Occipital lobe (tissue), 2 donors: ENCODE measurements around the gene TRAF1. TPM values are rescaled to one million over a fixed set of nuclear protein-coding genes. Genes with fewer than 3 reads are reported as not detected.

Source experiments
- DNase-seq: peaks from one replicate; lab custom pipeline; 2025; lab: John Stamatoyannopoulos, UW
- total RNA-seq: library from RNA; depleted of rRNA; stranded (reverse); fragments of >200 nt; gene quantifications from one replicate; pipeline ENCODE4 v1.2.3, GENCODE V29; 2014

Gene TRAF1
- total RNA-seq, 1 donor from 2014 or later = 2.5 TPM

DNA sequence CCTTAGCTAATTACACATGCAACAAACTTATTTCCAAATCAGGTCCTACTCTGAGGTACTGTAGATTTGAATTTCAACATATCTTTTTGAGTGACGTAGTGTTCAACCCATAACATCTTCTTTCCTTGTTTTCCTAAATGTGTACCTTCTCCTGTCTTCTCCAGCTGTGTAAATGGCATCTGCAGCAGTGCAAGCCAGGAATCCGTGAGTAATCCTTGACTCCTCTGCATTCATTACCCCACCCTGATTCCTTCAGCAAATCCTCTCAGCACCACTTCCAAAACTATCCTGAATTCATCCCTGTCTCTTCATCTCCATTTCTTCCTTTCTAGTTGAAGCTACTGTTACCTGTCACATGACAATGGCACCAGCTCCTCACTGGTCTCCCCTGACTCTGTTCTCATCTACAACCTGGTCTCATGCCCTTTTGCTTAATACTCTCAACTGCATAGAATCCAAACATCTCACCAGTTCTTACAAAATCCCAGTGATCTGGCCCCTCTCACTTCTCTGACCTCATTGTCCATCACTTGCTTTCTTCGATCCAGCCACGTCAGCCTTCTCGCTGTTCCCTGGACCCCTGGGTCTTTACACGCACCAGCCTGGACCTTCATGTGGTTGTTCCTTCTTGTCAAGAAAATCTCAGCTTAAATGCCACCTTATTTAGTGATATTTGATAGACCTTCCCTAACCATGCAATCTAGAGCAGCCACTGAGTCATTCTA is 14.6 kb upstream of the TRAF1 start:
- DNase-seq = no peak

DNA sequence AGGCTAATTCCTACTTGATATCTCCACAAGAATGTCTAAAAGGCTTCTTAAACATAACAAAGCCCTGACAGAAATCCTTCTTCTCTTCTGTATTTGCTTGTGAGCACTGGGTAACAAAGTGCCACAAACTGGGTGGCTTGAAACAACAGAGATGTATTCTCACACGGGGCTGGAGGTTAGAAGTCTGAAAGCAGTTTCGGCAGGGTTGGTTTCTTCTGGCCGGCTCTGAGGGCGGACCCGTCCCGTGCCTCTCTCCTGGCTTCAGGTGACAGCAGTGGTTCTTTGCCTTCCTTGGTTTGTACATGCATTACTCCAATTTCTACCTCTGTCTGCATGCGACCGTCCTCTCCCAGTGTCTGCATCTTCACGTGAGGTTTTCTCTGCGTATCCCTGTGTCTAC is 14.0 kb upstream of the TRAF1 start:
- no peak for DNase-seq

DNA sequence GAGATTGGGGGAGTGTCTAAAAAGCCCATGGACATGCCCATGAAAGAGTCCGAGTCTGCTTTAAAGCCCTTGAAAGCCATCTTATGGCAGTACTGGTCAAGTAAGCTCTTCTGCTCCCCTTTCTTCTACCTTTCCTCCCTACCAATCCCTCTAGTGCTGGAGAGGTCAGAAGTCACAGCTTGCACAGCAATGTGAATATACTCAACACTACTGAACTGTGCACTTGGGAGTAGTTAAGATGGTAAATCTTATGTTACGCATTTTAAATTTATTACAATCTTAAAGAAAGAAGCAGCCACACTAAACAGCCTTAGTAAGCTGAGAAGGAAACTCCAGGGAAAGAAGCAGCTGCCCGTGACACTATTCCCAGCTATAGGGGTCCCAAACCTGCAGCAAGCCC is 12.3 kb upstream of the TRAF1 start:
- DNase-seq = no peak

DNA sequence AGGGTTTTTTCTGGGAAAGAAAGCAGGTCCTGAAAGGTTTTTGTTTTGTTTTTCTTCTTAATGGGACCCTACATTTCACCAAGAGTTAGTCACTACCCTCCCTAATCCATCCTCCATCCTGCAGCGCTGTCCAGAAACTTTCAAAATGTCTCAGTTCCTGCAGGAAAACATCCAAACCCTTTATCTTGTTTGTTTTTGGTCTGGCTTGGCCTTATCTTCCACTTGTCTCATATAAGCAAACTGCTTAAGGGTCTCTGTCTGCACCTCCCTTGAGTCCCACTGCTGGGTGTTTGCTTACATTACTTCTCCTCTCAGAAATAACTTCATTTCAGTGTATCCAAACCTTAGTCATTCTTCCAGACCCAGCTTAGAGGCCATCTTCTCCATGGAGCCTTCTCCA is 11.0 kb upstream of the TRAF1 start:
- DNase-seq = no peak

DNA sequence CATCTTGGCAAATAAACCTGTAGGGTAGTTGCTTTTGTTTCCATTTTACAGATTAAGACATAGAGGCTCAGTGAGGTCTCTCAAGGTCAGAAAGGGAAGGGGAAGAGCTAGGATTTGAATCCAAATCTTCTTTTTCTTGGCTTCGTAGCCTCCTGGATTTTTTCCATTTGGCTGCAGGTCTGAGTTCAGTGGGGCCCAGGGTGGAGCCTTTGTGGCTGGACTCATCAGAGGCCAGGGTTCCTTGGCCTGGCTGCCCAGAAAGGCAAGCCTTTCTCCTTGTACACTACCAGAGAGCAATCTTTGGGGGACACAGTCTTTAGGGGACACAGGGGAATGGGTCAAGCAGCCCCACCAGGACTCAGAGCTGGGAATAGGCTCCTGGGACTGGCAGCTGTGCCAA is 10.5 kb upstream of the TRAF1 start:
- DNase-seq = no peak

DNA sequence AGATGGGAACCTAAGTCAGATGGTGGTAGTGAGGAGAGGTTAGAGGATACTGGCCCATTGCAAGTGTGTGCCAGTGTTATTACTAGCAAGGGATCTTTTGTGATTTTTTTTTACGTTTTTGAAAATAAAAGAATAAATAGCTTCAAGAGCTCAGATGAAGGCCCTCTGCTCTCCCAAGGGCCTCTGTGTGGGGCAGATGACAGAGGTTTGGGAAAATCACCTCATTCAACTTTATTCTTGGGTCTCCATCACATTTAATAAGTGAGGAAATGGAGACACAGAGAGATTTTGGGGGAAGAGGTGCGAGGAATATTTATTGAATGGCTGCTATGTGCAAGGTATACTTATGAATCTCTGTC is 10.1 kb upstream of the TRAF1 start:
- DNase-seq = no peak

DNA sequence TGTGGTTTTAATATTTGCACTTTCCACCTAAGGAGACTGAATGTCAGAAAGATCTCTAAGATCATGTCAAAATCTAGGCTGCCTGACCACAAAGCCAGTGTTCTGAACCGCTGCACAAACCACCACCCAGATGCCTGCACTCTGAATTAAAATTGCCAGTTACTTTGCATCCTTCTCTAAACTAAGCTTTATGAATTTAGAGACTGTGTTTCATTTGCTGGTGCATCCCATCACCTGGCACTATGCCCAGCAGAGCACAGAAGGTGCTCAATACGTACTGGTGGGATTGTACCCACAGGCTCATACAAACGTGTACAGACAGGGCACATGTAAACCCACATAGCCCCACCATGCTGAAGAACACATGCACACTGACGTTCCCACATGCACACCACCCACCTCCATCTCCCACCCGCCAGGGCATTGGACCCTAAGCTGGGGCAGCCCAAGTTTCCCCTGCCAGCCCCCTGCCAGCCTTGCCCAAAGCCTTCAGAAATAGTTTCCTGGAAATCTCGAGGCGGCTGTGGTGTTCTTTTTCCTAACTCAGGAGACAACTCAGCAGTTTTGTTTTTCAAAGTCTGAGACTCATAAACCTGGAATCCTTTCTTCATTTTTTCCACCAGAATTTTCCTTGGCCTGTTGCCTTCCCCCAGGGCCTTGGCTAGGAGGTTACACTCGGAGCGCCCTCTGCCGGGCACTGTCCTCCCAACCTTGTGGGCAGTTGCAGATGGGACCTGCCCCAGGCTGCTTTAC is 9.6 kb upstream of the TRAF1 start:
- peak; percentile 48 for DNase-seq

DNA sequence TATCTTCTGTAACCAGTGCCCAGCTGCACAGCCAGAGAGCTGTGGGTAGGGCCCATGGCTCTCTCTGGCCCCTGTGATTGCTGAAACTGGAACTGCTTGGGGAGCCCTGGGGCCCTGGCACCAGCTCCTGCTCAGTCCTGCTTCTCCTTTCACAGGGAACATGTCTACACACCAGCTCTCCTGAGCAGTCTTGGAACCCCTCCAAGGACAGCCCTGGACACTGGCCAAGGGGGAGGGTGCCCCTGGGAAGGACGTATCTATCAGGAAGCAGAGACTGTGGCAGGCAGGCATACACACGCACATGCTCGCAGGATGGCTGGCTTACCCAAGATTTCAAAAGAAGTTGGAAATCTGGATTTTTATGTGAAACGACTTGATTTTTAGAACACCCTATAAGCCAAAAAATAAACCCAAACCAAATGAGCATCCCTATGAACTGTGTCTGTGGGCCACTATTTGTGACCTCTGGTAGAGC is 8.8 kb upstream of the TRAF1 start:
- peak; percentile 73 for DNase-seq

DNA sequence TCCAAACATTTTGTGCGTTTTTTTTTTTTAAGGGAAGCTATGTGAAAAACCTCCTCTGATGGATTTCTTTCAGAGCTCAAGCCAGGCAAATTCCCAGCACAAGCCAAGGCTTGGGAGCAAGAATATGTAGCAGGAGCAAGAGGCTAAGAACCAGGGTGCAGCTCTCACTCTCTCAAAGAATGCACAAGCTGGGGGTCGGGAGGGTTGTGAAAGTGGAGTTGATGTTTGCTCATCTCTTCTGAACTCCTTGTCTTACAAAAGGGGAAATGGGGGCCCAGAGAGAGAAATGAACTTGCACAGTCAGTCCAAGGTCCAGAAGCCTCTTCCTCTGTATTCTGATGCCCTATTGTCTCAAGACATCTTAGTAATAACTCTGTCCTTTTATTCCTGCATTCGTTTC is 7.7 kb upstream of the TRAF1 start:
- DNase-seq = no peak

DNA sequence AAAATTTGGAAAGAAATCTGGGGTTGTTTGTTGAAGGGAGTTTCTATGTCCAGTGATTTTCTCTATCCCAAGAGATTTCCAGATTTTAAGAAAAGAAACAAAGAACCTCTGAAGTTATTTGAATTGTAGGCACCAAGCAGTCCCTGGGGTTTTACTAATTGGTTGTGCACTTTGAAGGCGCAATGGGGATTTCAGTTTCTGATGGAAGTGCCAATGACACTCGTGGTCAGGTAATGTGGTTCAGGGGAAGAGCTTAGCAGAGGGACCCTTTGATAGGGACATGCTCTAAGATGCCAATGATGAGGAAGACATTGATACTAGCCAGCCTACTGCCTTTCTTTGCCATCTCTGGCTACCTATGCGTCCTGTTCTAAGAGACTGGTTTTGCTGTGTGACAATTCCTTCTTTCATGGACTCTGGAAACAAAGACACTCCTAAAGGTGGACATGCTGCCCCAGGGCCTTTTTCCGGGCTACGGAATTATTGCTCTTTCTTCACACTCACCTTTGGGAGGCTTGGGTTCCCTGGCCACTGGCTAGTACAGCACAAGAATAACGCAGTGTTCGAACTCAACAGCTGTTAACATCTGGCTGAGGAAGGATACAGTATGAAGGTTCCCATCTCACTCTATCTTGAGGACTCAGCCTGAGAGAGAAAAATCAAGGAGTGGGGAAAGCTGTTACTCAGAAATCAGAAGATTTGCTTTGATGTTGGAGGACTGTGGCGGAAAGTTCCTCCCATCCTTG is 6.9 kb upstream of the TRAF1 start:
- no peak for DNase-seq

DNA sequence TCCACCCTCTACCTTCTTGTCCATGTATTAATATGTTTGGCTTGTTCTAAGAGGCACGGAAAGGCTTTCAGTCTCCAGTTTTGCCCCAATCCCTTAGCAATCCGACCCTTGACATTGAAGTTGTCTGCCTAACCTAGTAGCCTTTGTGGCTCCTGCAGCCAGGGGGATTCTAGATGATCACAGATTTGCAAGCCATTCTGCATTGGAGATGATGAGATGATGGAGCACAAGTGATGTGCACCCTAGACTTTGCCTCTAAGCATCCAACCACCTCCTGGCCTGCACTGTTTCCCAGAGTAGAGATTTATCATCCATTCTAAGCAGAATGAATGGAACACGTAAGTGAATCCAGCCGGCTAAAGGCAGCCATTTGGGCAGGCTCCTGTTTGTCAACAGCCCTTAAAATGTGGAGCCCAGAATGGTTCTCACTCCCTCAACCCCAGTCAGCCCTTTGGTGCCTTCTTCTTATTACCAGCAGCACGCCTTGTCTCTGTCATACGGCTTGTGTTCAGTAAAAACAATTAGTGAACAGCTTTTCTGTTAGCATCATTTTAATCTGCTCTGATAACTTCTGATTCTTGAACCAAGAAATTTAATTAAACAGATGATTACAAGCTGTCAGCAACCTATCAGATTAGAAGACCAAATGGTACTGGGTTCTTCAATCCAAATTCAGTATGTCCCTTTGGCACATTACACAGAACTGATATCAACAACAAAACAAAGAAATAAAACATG is 5.7 kb upstream of the TRAF1 start:
- DNase-seq = no peak

DNA sequence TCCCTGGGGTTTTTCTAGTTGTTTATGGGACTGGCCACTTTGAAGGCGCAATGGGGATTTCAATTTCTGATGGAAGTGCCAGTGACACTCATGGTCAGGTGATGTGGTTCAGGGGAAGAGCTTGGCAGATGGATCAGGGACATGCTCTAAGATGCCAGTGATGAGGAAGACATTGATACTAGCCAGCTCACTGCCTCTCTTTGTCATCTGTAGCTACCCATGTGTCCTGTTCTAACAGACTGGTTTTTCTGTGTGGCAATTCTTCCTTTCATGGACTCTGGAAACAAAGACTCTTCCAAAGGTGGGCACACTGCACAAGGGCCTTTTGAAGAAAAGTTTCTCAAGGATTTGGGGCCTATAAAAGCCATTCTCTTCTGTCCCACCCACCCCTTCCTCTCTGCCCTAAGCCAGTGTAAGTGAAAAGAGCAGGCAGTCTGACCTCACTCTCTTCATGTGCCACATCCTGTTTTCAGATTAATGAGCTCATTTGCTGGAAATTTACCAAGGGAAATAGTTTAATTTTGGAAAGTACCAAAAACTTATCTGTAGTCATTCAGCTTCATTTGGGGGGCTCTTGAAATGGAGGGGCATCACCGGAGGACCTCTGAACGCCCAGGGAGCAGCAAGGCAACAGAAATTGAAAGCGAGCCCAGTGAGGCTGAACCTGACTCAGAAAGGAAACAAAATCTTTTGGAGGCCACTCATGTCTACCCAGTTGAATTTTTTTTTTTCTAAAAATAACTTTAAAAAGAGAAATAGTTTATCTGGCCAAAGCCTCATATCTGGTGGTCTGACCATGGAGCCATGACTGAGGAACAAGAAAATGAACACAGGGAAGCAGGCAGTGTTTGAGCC is 4.9 kb upstream of the TRAF1 start:
- DNase-seq = no peak

DNA sequence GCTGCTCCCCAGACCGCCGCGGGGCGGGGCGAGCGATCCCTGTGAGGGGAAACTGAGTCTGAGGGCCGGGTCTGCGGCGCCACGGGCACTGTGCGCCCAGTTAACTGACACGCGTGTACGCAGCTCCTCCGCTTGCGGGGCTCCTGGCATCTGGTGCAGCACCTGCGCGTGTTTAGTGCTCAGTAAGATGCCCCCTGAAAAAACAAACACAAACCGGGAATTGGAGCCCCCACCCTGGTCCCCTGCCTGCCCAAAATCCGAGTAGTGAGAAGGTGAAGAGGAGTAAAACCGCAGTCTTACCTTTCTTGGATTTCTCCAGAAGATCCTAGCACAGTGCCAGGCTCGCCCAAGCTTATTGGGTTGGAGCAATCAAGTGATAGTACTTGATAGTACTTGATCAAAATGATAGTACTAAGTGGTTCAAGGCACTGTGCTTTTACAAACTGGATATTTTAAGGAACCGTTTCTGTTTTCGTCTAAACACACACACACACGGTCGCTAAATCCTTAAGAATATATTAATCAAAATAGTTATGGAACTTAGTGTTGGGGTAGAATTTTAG is 2.7 kb upstream of the TRAF1 start:
- no peak for DNase-seq

DNA sequence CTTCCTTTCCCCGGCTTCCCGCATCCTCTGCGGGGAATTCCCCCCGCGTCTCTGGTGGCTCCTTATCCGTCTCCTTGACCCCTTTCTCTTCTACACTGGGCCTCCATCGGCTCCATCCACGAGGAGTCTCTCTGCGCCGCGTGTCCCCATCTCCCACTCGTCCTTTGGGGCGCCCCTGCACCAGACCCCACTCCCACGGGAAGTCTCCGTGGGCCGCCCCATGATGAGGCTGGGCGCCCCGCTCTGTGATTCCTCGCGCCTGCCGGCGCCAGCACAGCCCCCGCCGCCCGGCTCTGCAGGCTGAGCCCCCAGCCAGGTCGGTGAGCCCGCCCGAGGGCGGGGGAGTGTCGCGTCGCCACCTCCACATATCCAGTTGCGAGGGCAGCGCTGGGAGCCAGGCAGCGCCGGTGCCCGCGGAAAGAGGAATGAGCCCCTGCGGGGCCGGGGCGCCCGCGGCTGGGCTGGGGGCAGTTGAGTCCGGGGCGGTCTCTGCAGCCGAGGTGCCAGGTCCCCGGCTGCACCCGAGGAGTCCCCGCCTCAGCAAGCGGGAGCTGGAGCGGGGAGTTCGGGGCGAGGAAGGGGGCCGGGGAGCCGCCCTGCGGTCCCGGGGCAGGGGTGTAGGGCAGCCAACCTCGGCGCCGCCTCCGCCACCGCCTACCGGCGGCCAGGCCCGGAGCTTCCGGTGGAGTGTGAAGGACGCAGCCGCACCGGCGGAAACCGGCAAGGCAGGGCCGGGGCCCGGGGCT is 2.1 kb upstream of the TRAF1 start:
- peak; percentile 43 for DNase-seq

DNA sequence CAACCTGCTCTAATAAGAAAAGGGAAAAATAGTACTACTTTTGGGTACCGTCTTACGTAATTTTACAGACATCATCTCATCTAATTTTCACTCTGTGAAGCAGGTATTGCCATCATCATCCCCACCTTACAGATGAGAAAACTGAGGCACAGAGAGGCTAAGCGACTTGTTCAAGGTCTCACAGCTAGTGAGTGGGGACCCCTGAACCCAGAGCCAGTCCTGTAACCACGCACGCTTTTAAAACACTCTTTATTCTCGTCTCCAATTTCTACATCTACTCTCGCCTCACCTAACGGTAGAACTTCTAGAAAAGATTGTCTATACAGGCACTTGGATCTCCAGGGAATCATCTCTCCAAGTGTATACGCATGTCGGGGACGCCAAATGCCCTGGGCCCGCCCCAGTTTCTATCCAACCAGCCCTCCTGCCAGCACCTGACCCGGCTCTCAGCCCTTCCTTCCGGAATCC is 1.5 kb upstream of the TRAF1 start:
- no peak for DNase-seq

DNA sequence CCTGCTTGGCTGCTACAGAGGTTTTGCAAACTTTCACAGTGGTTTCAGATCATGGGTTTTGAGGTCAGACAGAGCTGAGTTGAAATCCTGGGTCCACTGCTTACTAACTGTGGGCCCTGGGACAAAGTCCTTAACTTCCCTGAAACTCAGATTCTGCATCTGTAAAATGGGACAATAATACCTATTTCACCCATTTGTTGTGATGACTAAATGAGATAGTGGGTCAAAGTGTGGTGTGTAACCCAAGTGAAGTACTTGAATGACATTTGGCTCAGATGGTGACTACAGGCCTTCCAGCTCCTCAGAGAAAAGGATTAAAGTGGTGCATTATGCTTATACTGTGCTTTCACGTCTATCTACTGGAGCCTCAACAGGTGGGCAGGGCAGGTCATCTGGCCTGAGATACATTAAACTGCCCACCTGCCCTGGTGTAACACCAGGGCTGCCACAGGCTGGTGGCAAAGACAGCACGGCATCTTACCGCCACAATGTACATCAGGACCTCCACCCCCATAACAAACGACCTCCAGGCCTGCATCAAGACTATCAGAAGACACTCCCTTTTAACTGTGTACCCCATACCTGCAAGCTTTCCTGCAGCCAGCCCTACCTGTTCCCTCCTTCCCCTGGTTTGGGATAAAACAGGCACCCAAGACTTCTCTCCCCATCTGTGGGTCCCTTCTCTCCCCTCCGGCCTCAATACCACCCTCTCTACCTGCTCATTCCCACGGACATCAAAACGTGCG is 846 bp upstream of the TRAF1 start:
- no peak for DNase-seq

DNA sequence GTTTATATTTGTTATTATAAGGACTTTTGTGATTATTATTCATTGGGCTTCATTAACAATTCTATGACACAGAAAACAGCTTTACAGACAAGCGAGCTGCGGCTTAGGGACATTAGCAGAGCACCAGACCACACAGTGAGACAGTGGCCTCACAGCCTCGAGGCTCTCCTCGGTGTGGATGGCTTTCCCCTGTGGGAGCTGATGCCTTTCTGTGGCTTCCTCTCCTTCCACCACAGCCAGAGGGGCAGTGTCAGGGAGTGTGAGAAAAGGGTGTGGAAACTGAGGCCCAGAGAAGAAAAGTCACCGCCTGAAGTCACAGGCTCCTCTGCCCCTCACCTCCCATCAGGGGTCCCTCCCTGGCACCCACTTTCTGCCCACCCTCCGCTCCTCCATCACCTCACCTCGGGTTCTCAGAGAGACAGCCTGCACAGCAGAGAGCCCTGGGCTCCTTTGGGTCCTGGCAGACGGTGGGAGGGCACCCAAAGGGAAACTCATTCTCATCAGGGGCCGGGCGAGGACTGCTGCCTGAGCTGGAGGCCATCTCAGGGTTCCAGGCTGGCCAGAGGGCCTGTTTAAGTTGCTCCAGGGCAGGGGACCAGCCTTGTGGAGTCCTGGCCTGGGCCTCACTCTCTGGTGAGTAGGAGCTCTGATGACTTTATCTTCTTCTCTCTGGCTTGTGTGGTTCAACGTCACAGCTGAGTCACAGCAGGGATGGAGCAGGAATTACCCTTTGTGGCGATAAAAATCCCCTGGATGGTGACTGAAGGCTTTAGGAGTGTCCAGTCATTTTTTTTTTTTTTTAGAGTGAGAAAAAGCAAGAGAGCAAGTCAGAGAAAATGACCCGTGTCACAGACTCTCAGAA is 830 bp downstream of the TRAF1 start:
- DNase-seq = no peak
